Measurements from ENCODE around the gene CEP41.

Gene CEP41

GRCh38 chr7:130417213-130417612 is 23.6 kb downstream of the CEP41 start:
- TF ChIP-seq CTCF (IDR thresholded peaks at IDR 0.05; ENCODE audit: insufficient read depth, low read length, poor library complexity, severe bottlenecking), result no peak

DNA sequence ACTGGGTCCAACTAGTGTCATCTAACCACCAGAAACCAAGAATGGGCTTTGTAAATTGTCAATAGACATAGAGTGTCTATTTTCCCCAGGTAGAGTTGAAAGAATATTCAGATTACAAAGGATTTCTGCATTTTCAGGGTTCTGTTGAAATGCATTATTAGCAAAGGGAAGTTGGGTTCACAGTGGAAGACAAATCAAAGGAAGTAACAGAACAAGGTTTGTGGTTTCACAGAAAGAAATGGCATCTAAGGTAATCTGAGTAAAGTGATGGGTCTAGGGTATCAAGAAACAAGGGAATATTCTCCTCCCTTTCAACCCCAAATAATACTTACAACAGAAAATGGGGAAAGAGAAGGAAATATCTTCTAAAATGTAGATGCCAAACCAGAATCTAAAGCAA is 25.8 kb downstream of the CEP41 start:
- no peak for DNase-seq (ENCODE audit: extremely low read depth, insufficient read length)
- no peak for TF ChIP-seq CTCF (IDR thresholded peaks at IDR 0.05; ENCODE audit: insufficient read depth, low read length, poor library complexity, severe bottlenecking)
- Histone ChIP-seq H3K27me3 (replicated peaks; ENCODE audit: control insufficient read depth, insufficient read depth, low read length) (no peaks in the 10 kb centered on the region), H3K4me3 (replicated peaks; ENCODE audit: low read depth, low read length) (no peak overlapping the region), H3K36me3 (ENCODE audit: control insufficient read depth, insufficient read depth, low read length) (no peaks in the 10 kb centered on the region)

More at GRCh38 chr7:130417213-130417612, 23.6 kb downstream of the CEP41 start:
- no peaks in the 10 kb centered on the region for H3K27me3 ChIP-seq (replicated peaks; ENCODE audit: control insufficient read depth, insufficient read depth, low read length)
- DNase-seq (ENCODE audit: extremely low read depth, insufficient read length), result no peak
- no peak overlapping the region for H3K4me3 ChIP-seq (replicated peaks; ENCODE audit: low read depth, low read length)
- no peaks in the 10 kb centered on the region for H3K36me3 ChIP-seq (ENCODE audit: control insufficient read depth, insufficient read depth, low read length)

GRCh38 chr7:130413201-130413600 is 27.6 kb downstream of the CEP41 start:
- Histone ChIP-seq H3K36me3 (ENCODE audit: control insufficient read depth, insufficient read depth, low read length) (no peaks in the 10 kb centered on the region), H3K27me3 (replicated peaks; ENCODE audit: control insufficient read depth, insufficient read depth, low read length) (no peaks in the 10 kb centered on the region), H3K4me3 (replicated peaks; ENCODE audit: low read depth, low read length) (no peak overlapping the region)
- DNase-seq (ENCODE audit: extremely low read depth, insufficient read length), result no peak
- no peak for TF ChIP-seq CTCF (IDR thresholded peaks at IDR 0.05; ENCODE audit: insufficient read depth, low read length, poor library complexity, severe bottlenecking)

GRCh38 chr7:130410868-130411541 is 29.8 kb downstream of the CEP41 start:
- no peaks in the 10 kb centered on the region for H3K27me3 ChIP-seq (replicated peaks; ENCODE audit: control insufficient read depth, insufficient read depth, low read length)
- DNase-seq (ENCODE audit: extremely low read depth, insufficient read length), result no peak
- TF ChIP-seq CTCF (IDR thresholded peaks at IDR 0.05; ENCODE audit: insufficient read depth, low read length, poor library complexity, severe bottlenecking), result no peak
- no peak overlapping the region for H3K4me3 ChIP-seq (replicated peaks; ENCODE audit: low read depth, low read length)
- H3K36me3 ChIP-seq (ENCODE audit: control insufficient read depth, insufficient read depth, low read length), result no peaks in the 10 kb centered on the region

DNA sequence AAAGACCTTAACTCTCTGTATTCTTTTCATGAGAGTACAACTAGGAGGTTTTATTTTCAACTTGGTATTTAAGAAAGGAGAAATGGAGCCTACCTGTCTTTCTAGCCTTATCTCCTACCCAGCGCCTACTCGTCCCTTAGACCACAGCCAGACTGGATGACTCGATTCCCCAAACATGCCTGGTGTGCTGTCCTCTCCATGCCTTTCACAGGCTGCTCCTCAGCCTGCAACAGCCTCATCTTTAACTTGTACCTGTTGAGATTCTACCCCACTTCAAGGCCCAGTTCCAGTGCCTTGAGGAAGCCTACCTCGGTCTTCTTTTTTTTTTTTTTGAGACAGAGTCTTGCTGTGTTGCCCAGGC is 31.1 kb downstream of the CEP41 start:
- DNase-seq (ENCODE audit: extremely low read depth, insufficient read length), result no peak
- TF ChIP-seq CTCF (IDR thresholded peaks at IDR 0.05; ENCODE audit: insufficient read depth, low read length, poor library complexity, severe bottlenecking), result no peak
- no peaks in the 10 kb centered on the region for H3K36me3 ChIP-seq (ENCODE audit: control insufficient read depth, insufficient read depth, low read length)
- H3K4me3 ChIP-seq (replicated peaks; ENCODE audit: low read depth, low read length), result no peak overlapping the region
- no peaks in the 10 kb centered on the region for H3K27me3 ChIP-seq (replicated peaks; ENCODE audit: control insufficient read depth, insufficient read depth, low read length)
